Testis (tissue), 3 donors: Measurements from ENCODE around the gene CCDC152. TPM values are rescaled to one million over a fixed set of nuclear protein-coding genes. Genes with fewer than 3 reads are reported as not detected.

Source experiments
- DNase-seq: peaks from one replicate; pipeline ENCODE4 v3.0.0-alpha.2; 2019
- H3K27ac ChIP-seq, 2 donors: fragments of 200-600 bp; sonication (generic); one replicate each; pipeline ENCODE4 v1.5.1; 2019
- H3K27me3 ChIP-seq: fragments of 200-600 bp; sonication (generic); one replicate; pipeline ENCODE4 v1.5.1; 2019
- H3K36me3 ChIP-seq: fragments of 200-600 bp; sonication (generic); one replicate; pipeline ENCODE4 v1.5.1; 2017; ENCODE audit warnings: low read depth; ENCODE audit errors: missing control alignments
- H3K4me1 ChIP-seq: fragments of 200-600 bp; sonication (generic); one replicate; pipeline ENCODE4 v1.5.1; 2019
- H3K4me3 ChIP-seq, 2 donors: fragments of 200-600 bp; sonication (generic); one replicate each; pipeline ENCODE4 v1.5.1; 2017 to 2019
- H3K9me3 ChIP-seq: fragments of 200-600 bp; sonication (generic); one replicate; pipeline ENCODE4 v1.5.1; 2017
- CTCF ChIP-seq, 3 experiments: fragments of 450-650 bp in 2 of 3; fragments of 200-600 bp in 1 of 3; sonication (generic) in 1 of 3; IDR thresholded peaks; one replicate each; pipeline ENCODE4 v1.5.1; 2016 to 2019; ENCODE audit warnings: antibody characterized with exemption in 3 of 3, mild to moderate bottlenecking in 2 of 3, moderate library complexity in 1 of 3
- POLR2A ChIP-seq: fragments of 450-650 bp; IDR thresholded peaks from one replicate; pipeline ENCODE4 v1.6.1; 2017; ENCODE audit warnings: antibody characterized with exemption, mild to moderate bottlenecking, moderate library complexity
- WGBS, 2 donors: methylation state at CpG; one replicate each; pipeline ENCODE4 v1.1.5; 2018; 5-methylcytosine and 5-hydroxymethylcytosine counted together
- intact Hi-C: fragments of 100-400 bp; cut with DNase I; formaldehyde crosslinking; loops from one replicate; pipeline ENCODE4 v1.15.1; 2023; ENCODE audit warnings: low total_unique reads
- polyA plus RNA-seq: library from polyadenylated mRNA; stranded (reverse); fragments of 350-450 nt; fragmentation: Illumina TruSeq; extraction: RNeasy Lipid Tissue Mini Kit (QIAGEN cat#74804); gene quantifications from one replicate; pipeline ENCODE4 v1.2.3, GENCODE V29; 2014; ENCODE audit warnings: low read depth, low replicate concordance; ENCODE audit not compliant: insufficient read depth
- total RNA-seq, 2 donors: library from RNA; depleted of rRNA; stranded (reverse); fragments of >200 nt; gene quantifications; one replicate each; pipeline ENCODE4 v1.2.3, GENCODE V29; 2016

The CCDC152 gene
- total and polyA plus RNA-seq, 3 donors from 2014 or later, result 1.4 to 5.2 (median 2.4) TPM

GRCh38 chr5:42824347-42824976 is 67.8 kb downstream of the CCDC152 start:
- Histone ChIP-seq H3K9me3 (no peaks in the 10 kb centered on the region), H3K4me1 (no peaks in the 10 kb centered on the region), H3K4me3 (no peak overlapping the region), H3K27me3 (no peaks in the 10 kb centered on the region), H3K27ac (no peak overlapping the region), H3K36me3 (no peaks in the 10 kb centered on the region)
- intact Hi-C loops, result no loop called here
- no peak for DNase-seq
- TF ChIP-seq POLR2A, result no peak
- TF ChIP-seq CTCF (IDR thresholded peaks at IDR 0.05), result no peak
- 78 to 83% methylated on average over 7 of the region's 7 CpGs for WGBS, 2 donors

- no peak for TF ChIP-seq CTCF (IDR thresholded peaks at IDR 0.05)
- TF ChIP-seq POLR2A, result no peak
- no peaks in the 10 kb centered on the region for H3K4me1 ChIP-seq
- H3K27ac ChIP-seq, result no peak overlapping the region
- no peaks in the 10 kb centered on the region for H3K9me3 ChIP-seq
- H3K4me3 ChIP-seq, result no peak overlapping the region
- H3K36me3 ChIP-seq, result no peaks in the 10 kb centered on the region
- DNase-seq, result no peak
- intact Hi-C loops, result no loop called here
- H3K27me3 ChIP-seq, result no peaks in the 10 kb centered on the region
- WGBS, 2 donors, result 87 to 93% methylated on average over 9 of the region's 9 CpGs
Measured at GRCh38 chr5:42825422-42826148, 69.0 kb downstream of the CCDC152 start.

GRCh38 chr5:42826757-42827515 is 70.3 kb downstream of the CCDC152 start:
- no peak for DNase-seq
- 59 to 64% methylated on average over 2 of the region's 2 CpGs for WGBS, 2 donors
- no peaks in the 10 kb centered on the region for H3K9me3 ChIP-seq
- H3K36me3 ChIP-seq, result no peaks in the 10 kb centered on the region
- TF ChIP-seq CTCF (IDR thresholded peaks at IDR 0.05), result no peak
- TF ChIP-seq POLR2A, result no peak
- intact Hi-C loops, result no loop called here
- no peak overlapping the region for H3K27ac ChIP-seq
- no peaks in the 10 kb centered on the region for H3K27me3 ChIP-seq
- H3K4me3 ChIP-seq, result no peak overlapping the region
- no peaks in the 10 kb centered on the region for H3K4me1 ChIP-seq

GRCh38 chr5:42828671-42829070 is 72.1 kb downstream of the CCDC152 start:
- Histone ChIP-seq H3K4me3 (no peak overlapping the region), H3K36me3 (no peaks in the 10 kb centered on the region), H3K27ac (no peak overlapping the region), H3K9me3 (no peaks in the 10 kb centered on the region), H3K27me3 (no peaks in the 10 kb centered on the region), H3K4me1 (no peaks in the 10 kb centered on the region)
- intact Hi-C loops, result no loop called here
- no peak for DNase-seq
- WGBS, 2 donors, result 79 to 85% methylated on average over 2 of the region's 2 CpGs
- TF ChIP-seq POLR2A (no peak), CTCF (IDR thresholded peaks at IDR 0.05) (no peak)
